GM19328 (cell line): ENCODE results near the gene NLRP6.
"Not testable (repeated sequence)": the region's sequence is repeated elsewhere in the genome, so short reads cannot be mapped to it uniquely, and the experiment has no call there.

Experiments
- ATAC-seq: cut with Tn5 transposase; IDR thresholded peaks from one replicate; pipeline ENCODE4 v1.9.1; 2021; ENCODE audit warnings: mild to moderate bottlenecking, moderate library complexity; ENCODE audit not compliant: unreplicated experiment

Gene NLRP6

GRCh38 chr11:278001-278951 is at the start of gene NLRP6:
Gene NLRP6 (plus strand): TSS chr11:278407. CDS start chr11:278570, 163 bp downstream.
- no peak for ATAC-seq

GRCh38 chr11:230431-230830 is 47.8 kb upstream of the NLRP6 start:
- ATAC-seq = no peak

DNA sequence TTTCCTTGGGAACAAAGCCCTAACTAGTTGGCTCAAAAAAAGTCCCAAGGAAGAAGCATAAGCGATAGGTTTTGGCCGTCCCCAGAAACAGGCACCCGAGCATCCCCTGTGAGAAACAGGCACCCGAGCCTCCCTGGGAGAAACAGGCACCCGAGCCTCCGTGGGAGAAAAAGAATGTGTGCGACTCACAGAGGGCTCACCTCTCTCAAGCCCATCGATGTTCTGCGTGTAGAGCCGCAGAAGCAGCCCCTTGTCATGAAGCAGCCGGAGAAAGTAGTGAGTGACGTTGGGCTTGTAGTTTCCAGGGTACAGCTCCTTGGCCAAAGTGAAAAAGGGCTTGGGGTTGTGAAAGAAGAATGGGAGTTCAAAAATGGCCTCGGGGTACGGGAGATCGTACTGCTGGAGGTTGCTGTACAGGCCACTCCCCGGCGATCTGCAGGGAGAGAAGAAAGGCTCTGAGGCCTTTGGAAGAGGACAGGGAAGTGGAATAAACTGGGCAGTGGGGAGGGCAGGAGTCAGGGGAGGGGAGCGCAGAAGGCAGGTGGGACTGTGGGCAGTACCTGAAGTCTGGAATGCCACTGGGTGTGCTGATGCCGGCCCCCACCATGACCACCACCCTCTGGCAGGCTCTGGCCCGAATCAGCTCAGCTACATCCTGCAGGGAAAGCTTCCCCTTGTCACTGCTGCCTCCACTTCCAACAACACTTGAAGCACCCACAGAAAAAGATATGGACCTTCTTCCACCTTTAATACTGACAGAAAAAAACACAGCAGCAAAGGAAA is 45.2 kb upstream of the NLRP6 start:
- no peak for ATAC-seq

- no peak for ATAC-seq
Measured at GRCh38 chr11:235180-235579, 43.0 kb upstream of the NLRP6 start.

- no peak for ATAC-seq
Measured at GRCh38 chr11:235609-235996, 42.6 kb upstream of the NLRP6 start.

- ATAC-seq = peak; percentile 68
Measured at GRCh38 chr11:235997-236773, 42.0 kb upstream of the NLRP6 start, which contains the start of gene SIRT3. Gene SIRT3 (minus strand): TSS chr11:236342. CDS start chr11:236328, 14 bp downstream.

DNA sequence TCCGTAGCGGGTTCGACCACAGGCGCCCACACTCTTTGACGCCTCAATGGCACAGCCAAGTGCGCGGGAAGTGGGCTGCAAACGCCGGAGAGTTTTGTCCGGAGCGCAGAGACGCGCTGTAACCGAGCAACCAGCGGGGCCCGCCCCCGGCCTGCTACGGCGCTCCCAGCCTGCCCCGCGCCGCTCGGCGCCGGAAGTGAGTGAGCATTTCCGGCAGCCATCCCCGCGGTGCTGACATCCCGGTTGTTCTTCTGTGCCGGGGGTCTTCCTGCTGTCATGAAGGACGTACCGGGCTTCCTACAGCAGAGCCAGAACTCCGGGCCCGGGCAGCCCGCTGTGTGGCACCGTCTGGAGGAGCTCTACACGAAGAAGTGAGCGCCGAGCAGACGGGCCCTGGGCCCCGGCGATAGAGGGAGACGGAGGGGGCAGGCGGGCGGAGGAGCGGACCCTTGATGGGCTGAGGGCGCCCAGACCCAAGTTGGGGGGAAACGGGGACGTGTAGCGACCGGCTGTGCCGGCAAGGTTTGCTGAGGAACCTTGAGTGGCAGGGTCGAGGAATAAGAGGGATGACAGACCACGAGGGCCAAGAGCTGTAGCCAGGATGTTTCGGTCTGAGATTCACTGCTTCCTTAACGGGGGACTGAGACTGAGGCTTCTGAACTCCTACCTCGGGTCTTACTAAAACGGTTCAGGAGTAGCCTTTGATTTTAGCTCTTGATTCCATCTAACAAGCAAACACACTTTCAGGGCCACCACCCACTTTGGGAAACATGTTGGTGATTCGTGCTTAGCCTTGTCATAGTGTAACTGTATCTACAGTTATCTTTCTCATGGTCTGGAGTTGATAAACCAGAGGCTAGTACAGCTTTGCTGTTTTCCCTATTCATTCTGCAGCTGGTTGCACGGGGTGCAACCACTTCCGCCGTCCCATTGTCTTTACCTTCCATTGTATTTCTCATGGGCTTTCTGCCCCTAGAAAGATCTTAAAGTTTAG is 41.1 kb upstream of the NLRP6 start, which contains the start of gene PSMD13:
TSS of gene PSMD13 (plus strand) at position 203 of the 994 bp plus-strand sequence. CDS start at position 277, 74 bp downstream.
- peak; percentile 82 for ATAC-seq

- not testable (repeated sequence) for ATAC-seq
Measured at GRCh38 chr11:238346-238745, 39.9 kb upstream of the NLRP6 start.

- no peak for ATAC-seq
Measured at GRCh38 chr11:240315-240714, 37.9 kb upstream of the NLRP6 start.

DNA sequence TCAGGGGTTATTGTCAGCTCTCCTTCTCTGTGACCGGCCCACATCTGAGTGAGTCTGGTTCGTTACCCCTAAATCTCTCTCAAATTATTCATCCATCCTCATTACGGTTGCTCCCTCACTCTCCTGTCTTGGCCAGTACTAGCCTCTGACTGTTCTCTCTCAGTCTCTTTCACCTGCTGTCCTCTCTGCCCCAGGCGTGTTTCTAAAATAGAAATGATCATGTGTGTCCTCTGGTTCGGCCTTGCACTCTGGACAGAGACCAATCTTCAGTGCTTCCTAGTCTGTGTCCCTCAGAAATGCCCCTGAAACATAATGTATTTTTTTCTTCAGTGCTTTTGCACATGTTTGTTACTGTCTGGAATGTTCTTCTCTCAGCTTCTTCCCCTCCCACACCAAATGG is 36.6 kb upstream of the NLRP6 start:
- no peak for ATAC-seq

- no peak for ATAC-seq
Measured at GRCh38 chr11:244376-244775, 33.8 kb upstream of the NLRP6 start.

GRCh38 chr11:249062-249461 is 29.1 kb upstream of the NLRP6 start:
- ATAC-seq = no peak

GRCh38 chr11:250274-250673 is 27.9 kb upstream of the NLRP6 start:
- no peak for ATAC-seq

- no peak for ATAC-seq
Measured at GRCh38 chr11:250740-251299, 27.4 kb upstream of the NLRP6 start.

GRCh38 chr11:251550-251949 is 26.7 kb upstream of the NLRP6 start:
- ATAC-seq = no peak

DNA sequence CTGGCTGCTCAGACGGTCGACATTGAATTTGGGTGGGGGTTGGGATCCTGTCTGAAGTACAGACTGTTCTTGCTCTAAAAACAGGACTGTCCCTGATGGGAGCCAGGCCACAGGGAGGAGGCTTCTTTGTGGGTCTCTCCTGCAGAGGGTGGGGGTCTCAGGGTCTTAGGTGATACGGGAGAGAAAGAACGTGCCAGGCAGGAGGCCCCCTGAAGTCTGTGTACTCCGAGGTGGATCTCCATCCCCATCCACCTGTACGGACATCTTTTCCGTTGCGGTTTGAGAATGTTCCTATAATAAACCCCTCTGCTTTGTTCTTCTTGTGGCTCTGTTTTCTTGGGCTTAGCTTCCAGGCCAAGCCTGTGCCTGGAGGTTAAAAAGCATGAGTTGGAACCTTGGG is 25.5 kb upstream of the NLRP6 start:
- ATAC-seq = no peak

DNA sequence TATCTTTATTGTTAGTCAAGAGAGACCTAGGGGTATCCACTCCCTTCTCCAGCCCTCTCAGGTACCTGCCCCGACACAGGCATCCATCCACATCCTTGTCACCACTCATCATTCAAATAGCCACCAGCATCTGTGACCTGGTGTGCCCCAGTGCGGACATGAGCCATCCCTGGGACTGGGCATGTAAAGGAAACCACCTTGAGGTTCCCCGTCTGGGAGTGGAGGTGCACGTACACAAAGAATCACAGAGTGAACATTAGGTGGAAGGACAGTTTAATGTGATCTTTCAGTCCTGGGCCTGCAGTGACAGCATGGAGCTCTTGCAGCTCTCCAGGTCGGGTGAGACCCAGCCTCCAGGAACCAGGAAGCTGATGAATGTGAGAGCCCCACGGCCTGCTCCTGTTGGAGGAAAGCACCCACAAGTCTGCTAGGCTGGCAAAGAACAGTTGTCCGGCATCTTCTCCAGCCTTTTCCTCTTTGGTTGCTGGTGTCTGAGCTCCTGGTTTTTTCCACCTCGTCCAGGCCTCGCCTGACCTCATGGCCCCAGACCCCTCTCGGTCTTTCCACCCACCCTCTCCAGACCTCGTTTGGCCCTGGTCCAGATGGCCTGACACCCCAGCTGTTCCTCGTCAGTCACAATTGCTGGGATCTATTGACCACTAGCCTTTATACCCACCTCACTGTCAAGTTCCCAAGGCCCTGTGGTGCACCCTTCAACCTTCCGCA is 24.9 kb upstream of the NLRP6 start:
- ATAC-seq = no peak

DNA sequence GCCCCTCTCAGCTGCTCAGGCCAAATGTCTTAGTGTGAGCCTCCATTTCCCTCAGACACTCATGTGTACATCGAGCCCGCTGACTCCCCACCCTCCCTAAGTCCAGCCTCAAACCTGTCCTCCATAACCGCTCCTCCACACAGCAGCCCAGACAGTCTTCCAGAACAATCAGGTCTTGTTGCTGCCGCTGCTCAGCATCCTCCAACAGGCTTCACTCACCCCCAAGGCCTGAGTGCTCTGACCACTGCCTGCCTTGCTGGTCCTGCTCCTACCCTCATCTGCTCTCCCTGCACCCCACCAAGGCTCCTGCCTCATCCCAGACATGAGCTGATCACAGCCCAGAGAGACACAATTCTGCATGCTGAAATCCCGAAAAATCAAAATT is 24.3 kb upstream of the NLRP6 start:
- ATAC-seq = no peak

DNA sequence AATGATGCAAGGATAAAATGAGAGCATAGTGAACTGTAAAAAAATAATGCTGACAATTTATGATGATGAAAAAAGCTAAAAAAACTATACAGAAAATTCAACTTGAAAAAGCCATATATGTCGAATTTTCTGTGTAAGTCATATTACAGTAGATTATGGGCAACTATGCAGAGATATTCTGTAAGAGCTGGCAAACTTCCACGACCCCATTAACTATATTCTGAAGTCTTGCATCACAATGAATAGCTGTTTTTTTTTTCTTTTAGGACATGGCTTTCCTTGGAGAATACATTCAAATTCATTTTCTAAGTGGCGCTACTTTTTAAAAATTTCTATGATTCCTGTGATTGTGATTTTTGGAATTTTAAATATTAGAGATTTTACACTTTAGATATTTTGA is 23.0 kb upstream of the NLRP6 start:
- no peak for ATAC-seq
